ENCODE results near the gene CEP131. TPM values are rescaled to one million over a fixed set of nuclear protein-coding genes. Genes with fewer than 3 reads are reported as not detected.
"Not testable (repeated sequence)": the region's sequence is repeated elsewhere in the genome, so short reads cannot be mapped to it uniquely, and the experiment has no call there.

The CEP131 gene
- total RNA-seq, 1 experiment from 2014 or later, result 18.2 TPM

DNA sequence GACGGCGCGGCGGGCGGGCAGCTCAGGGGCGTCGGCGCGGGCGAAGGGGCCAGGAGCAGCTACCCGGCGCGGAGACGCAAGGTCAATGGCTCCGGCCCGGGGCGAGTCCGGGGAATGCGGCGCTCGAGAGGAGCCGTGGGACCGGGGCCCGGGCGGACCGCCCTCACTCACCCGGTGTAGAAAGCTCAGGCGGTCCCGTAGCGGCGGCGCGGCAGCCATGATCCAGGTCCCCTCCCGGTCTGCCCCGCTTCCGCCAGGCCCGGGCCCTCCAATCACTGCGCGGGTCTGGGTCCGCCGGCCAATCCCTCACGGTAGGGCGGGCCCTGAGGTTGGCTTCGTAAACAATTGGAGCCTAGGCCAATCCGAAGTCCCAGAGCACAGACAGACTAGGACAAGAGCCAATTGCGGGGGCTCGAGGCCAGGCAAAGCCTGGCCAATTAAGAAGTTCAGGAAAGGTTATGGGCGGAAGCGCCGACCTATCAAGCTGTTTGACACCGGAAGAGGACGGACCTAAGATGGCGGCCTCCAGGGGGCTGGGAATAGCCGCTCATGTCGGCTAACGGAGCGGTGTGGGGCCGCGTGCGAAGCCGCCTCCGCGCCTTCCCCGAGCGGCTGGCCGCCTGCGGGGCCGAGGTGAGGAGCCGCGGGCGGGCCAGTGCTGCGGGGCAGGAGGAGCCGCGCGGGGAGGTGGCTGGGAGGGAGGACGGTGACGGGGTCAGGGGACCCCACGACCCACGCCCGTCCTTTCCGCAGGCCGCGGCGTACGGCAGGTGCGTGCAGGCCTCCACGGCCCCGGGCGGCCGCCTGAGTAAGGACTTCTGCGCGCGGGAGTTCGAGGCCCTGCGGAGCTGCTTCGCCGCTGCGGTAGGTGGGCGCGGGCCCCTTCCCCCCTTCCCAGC lies 16.3 kb upstream of the CEP131 start, which contains the start of the genes NDUFAF8 and TEPSIN:
NDUFAF8 (plus strand) TSS at position 504 of the 899 bp plus-strand sequence; CDS start at position 550, 46 bp downstream.
TEPSIN (minus strand) TSS at position 241 of the 899 bp plus-strand sequence; CDS start at position 219, 22 bp downstream.
- peak; percentile 99 for DNase-seq (ENCODE audit: low read depth)

GRCh38 chr17:81238490-81238814 lies 15.7 kb upstream of the CEP131 start:
- no peak for DNase-seq (ENCODE audit: low read depth)

- DNase-seq (ENCODE audit: low read depth), result no peak
These were observed 15.1 kb upstream of the CEP131 start for GRCh38 chr17:81237591-81238489.

GRCh38 chr17:81236784-81237183 lies 14.0 kb upstream of the CEP131 start:
- no peak for DNase-seq (ENCODE audit: low read depth)

DNA sequence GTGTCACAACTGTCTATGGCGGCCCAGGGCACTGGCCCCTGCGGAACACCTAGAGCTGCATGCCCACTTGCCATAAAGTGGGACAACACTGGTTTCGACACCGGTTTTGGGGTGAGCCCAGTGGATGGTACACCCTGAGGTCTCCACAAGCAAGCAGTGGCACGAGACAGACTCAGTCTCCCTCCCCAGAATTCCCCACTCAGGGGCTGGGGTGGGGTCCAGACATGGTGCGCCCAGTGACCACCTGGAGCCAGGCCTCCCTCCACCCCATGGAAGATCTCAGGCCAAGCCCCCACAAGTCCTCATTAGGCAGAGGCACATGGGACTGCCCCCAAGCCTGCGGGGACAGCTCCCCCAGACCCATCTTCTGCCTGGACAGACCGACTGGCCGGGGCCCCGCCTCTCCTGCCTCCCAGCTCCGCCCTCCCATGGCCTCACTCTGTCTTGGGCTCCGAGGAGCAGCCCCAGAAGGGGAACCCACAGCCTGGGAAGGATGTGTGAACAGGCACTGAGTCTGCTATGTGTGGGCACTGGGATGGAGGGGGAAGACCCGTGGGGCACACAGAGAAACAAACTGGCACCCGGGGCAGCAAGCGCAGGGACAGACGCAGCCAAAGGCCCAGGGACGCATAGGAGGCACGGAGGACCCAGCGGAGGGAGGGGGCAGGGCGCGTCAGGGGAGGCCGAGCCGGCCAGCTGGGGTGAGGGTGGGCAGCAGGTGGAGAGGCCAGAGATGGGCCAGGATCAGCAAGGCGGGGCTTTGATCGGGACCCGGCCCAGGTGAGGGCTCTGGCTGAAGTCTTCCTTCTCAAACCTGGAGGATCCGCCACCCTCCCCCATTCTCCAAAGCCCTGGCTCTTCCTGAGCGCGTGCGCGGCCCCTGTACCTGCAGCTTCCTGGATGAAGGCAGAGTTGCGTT lies 13.3 kb upstream of the CEP131 start:
- no peak for DNase-seq (ENCODE audit: low read depth)

- no peak for DNase-seq (ENCODE audit: low read depth)
These were observed 12.4 kb upstream of the CEP131 start for GRCh38 chr17:81234940-81235821.

DNA sequence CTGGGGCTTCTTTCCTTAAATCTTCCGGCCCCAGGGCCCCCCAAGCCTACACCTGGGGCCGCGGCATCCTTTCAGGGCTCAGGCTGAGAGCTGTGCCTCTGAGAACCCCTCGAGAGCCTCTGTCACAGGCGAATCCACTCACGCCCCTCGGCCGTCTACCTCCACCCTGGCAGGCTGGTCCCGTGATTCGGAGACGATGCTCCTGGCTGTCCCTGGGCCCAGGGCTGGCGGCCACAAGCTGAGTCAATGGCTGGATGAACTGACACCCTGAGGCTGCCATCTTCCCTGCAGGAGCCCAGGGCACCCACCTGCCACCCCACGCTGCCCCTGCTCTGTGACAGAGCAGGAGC lies 11.7 kb upstream of the CEP131 start:
- no peak for DNase-seq (ENCODE audit: low read depth)

- no peak for DNase-seq (ENCODE audit: low read depth)
These were observed 11.2 kb upstream of the CEP131 start for GRCh38 chr17:81233811-81234505.

DNA sequence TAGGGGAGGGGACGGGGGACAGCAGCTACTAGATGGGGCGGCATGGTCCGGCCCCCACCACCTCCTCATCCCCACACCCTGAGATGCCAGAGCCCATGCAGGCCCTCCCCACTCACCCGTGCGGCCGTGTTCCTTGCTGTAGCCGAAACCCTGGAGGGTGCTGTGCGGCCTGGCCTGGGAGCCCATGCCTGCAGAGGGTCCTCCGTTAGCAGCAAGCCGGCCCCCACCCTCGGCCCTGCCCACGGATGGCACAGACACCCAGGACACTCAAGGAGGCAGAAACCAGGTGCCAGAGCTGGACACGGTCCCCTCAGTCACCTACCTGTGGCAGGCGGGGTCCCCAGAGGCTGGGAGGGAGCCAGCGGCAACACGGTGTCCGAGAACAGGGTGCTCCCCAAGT lies 10.6 kb upstream of the CEP131 start:
- no peak for DNase-seq (ENCODE audit: low read depth)

- no peak for DNase-seq (ENCODE audit: low read depth)
These were observed 10.0 kb upstream of the CEP131 start for GRCh38 chr17:81232616-81233241.

- DNase-seq (ENCODE audit: low read depth), result no peak
These were observed 9.2 kb upstream of the CEP131 start for GRCh38 chr17:81231766-81232581.

DNA sequence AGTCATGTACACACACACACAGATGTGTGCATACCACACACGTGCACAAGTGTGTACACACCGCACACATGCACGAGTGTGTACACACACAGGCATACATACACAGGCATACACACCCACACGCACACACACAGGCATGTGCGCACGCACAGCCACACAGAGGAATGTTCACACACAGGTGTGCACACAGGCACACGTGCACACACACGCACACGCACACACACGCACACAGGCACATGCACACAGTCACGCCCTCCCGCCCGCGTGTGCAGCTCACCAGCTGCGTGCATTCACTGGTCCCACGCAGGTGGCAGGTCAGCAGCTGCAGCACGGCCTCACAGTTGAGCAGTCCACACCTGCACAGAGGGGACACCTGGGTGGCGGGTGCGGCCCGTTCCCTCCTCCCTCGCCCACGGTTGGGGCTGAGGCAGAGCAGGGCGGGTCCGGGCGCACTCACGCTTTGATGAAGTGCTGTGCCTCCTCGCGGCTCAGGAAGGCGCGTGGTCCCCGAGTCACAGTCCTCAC lies 8.4 kb upstream of the CEP131 start:
- no peak for DNase-seq (ENCODE audit: low read depth)

GRCh38 chr17:81230043-81230820 lies 7.5 kb upstream of the CEP131 start:
- DNase-seq (ENCODE audit: low read depth), result no peak

- no peak for DNase-seq (ENCODE audit: low read depth)
These were observed 6.8 kb upstream of the CEP131 start for GRCh38 chr17:81229666-81229920.

GRCh38 chr17:81228834-81229665 lies 6.3 kb upstream of the CEP131 start:
- DNase-seq (ENCODE audit: low read depth), result no peak

DNA sequence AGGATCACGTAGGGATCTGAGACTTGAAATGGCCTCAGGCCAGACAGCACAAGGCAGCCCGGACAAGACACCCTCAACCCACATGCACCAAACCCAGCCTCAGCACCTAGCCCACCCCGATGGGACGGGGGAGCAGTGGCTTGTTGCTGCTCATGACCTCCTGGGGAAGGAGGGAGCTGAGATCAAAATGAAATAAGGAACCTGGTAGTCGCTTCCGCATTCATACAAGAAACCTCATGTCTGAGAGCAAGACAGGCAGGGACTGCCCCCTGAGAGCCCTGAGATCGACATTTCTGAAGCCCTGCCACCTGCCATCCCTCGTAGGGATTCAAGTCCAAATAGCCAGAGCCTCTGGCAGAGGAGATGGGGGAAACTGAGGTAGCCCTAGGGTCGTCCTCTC lies 5.7 kb upstream of the CEP131 start:
- DNase-seq (ENCODE audit: low read depth), result no peak

GRCh38 chr17:81227630-81228029 lies 4.9 kb upstream of the CEP131 start:
- DNase-seq (ENCODE audit: low read depth), result not testable (repeated sequence)

Measured in M059J (cell line).